Keratinocyte (primary cell): Measurements from ENCODE around the gene ROR2. TPM values are rescaled to one million over a fixed set of nuclear protein-coding genes. Genes with fewer than 3 reads are reported as not detected.

ENCODE experiments used
- DNase-seq: peaks from one replicate; pipeline ENCODE4 v3.0.0-alpha.2; 2011; ENCODE audit warnings: low read depth, missing footprints, low spot score
- FAIRE-seq: peaks from 2 replicates; lab custom pipeline; 2011; peaks lifted over from hg19 to GRCh38; lab: Jason Lieb, UNC
- H2AFZ ChIP-seq: 2 replicates; pipeline ENCODE4 v1.6.0; 2012; ENCODE audit warnings: low read length, control low read depth, inconsistent platforms; ENCODE audit not compliant: control insufficient read depth
- H3K27ac ChIP-seq: 2 replicates; pipeline ENCODE4 v1.5.1; 2011; ENCODE audit warnings: low read length; ENCODE audit not compliant: control insufficient read depth, insufficient read depth
- H3K27me3 ChIP-seq: 3 replicates; pipeline ENCODE4 v1.6.0; 2011; ENCODE audit warnings: low read length; ENCODE audit not compliant: control insufficient read depth, insufficient read depth; ENCODE audit errors: extremely low read depth
- H3K36me3 ChIP-seq, 2 experiments: 2 replicates in 1 of 2; 3 replicates in 1 of 2; pipeline ENCODE4 v1.5.1; 2011; ENCODE audit warnings: low read length in 2 of 2, mild to moderate bottlenecking in 1 of 2; ENCODE audit not compliant: control insufficient read depth in 2 of 2, insufficient read depth in 2 of 2; ENCODE audit errors: extremely low read depth in 1 of 2
- H3K4me1 ChIP-seq: 3 replicates; pipeline ENCODE4 v1.5.1; 2011; ENCODE audit warnings: low read length; ENCODE audit not compliant: control insufficient read depth, insufficient read depth; ENCODE audit errors: extremely low read depth
- H3K4me2 ChIP-seq: 3 replicates; pipeline ENCODE4 v1.6.0; 2011; ENCODE audit warnings: low read depth, low read length; ENCODE audit not compliant: control insufficient read depth, insufficient read depth; ENCODE audit errors: extremely low read depth
- H3K4me3 ChIP-seq, 3 experiments: fragments of 200-600 bp in 1 of 3; sonication (generic) in 1 of 3; 2 replicates in 2 of 3; 3 replicates in 1 of 3; pipeline ENCODE4 v1.5.1; 2011 to 2016; ENCODE audit warnings: low read length in 3 of 3, mild to moderate bottlenecking in 3 of 3, control low read depth in 2 of 3, inconsistent platforms in 1 of 3, low read depth in 1 of 3, mixed read lengths in 1 of 3, mixed run types in 1 of 3, moderate library complexity in 1 of 3; ENCODE audit not compliant: control insufficient read depth in 2 of 3, insufficient read depth in 2 of 3; ENCODE audit errors: extremely low read depth in 1 of 3
- H3K79me2 ChIP-seq: 2 replicates; pipeline ENCODE4 v1.6.0; 2012; ENCODE audit warnings: low read length; ENCODE audit not compliant: control insufficient read depth, insufficient read depth
- H3K9ac ChIP-seq: 3 replicates; pipeline ENCODE4 v1.6.0; 2011; ENCODE audit warnings: low read length; ENCODE audit not compliant: control insufficient read depth, insufficient read depth; ENCODE audit errors: extremely low read depth
- H3K9me1 ChIP-seq: 3 replicates; pipeline ENCODE4 v1.6.0; 2011; ENCODE audit warnings: low read length; ENCODE audit not compliant: control insufficient read depth, insufficient read depth; ENCODE audit errors: extremely low read depth
- H3K9me3 ChIP-seq: 2 replicates; pipeline ENCODE4 v1.5.1; 2012; ENCODE audit warnings: low read depth, low read length; ENCODE audit not compliant: control insufficient read depth
- H4K20me1 ChIP-seq: 3 replicates; pipeline ENCODE4 v1.6.0; 2011; ENCODE audit warnings: low read length; ENCODE audit not compliant: control insufficient read depth, insufficient read depth; ENCODE audit errors: extremely low read depth
- CTCF ChIP-seq, 3 experiments: IDR thresholded peaks in 1 of 3; conservative IDR thresholded peaks in 1 of 3; optimal IDR thresholded peaks in 1 of 3; 2 replicates in 2 of 3; 3 replicates in 1 of 3; pipeline versions ENCODE3 to v1.5.1; 2011; ENCODE audit warnings: low read length in 3 of 3, mild to moderate bottlenecking in 3 of 3, moderate library complexity in 2 of 3, control low read depth in 1 of 3, inconsistent platforms in 1 of 3; ENCODE audit not compliant: insufficient read depth in 2 of 3; ENCODE audit errors: extremely low read depth in 1 of 3
- EZH2 ChIP-seq: IDR thresholded peaks from one replicate; pipeline ENCODE4 v1.6.1; 2012; ENCODE audit warnings: inconsistent platforms, mild to moderate bottlenecking, low read length, moderate library complexity
- dilution Hi-C: fragments of 300-500 bp; cut with MboI; formaldehyde crosslinking; loops from one replicate; pipeline ENCODE4 v1.7.0; 2020; ENCODE audit warnings: low sequenced_read_pairs; ENCODE audit not compliant: extremely low pct_ligation_motif_present
- polyA plus RNA-seq, 5 experiments: library from polyadenylated mRNA; depleted of rRNA in 3 of 5; stranded (reverse) in 3 of 5; stranded (forward) in 1 of 5; unstranded in 1 of 5; fragments of >200 nt; gene quantifications; 1 replicate in 1 of 5; 2 replicates in 3 of 5; 3 replicates in 1 of 5; pipeline versions ENCODE4 v1.2.1 to v1.2.3, GENCODE V29; 2011 to 2012; ENCODE audit warnings: missing spikeins in 2 of 5, low read depth in 1 of 5, low replicate concordance in 1 of 5

Gene ROR2
- polyA plus RNA-seq, 1 donor (not counting 4 experiments of a cell fraction or from before 2014, with no cell fraction given) = 0.22 TPM

DNA sequence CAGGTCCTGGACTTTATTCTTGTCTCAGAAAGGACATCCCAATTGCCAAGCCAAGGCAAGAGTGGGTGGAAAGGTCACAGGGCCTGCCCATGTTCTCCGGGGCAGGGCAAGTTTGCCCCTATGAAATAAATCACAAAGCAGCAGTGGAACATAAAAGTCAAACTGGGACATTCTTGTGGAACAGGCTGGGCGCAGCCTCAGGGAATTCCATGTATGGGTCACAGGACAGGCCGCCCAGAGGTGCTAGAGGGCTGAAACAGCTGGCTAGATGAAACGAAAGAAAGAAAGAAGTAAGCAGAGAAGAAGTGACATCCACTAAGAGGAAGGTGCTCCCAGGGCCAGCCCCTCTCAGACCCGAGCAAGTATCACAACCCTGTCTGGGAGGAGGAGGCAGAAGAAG, 307.3 kb downstream of the ROR2 start:
- H3K27me3 ChIP-seq = peaks cover 6% of the 10 kb centered on the region
- no peaks in the 10 kb centered on the region for H4K20me1 ChIP-seq
- H3K79me2 ChIP-seq = no peaks in the 10 kb centered on the region
- dilution Hi-C loops = no loop called here
- H3K36me3 ChIP-seq = no peaks in the 10 kb centered on the region
- no peaks in the 10 kb centered on the region for H3K9me3 ChIP-seq
- DNase-seq = no peak
- FAIRE-seq = no peak
- no peak overlapping the region for H3K4me3 ChIP-seq
- no peak overlapping the region for H3K9ac ChIP-seq
- no peak overlapping the region for H3K27ac ChIP-seq
- no peak overlapping the region for H3K4me2 ChIP-seq
- TF ChIP-seq CTCF (optimal IDR thresholded peaks at IDR 0.05 in 1 of 3, IDR thresholded peaks at IDR 0.05 in 1 of 3, conservative IDR thresholded peaks at IDR 0.05 in 1 of 3; ENCODE audit: extremely low read depth in 1 of 3, insufficient read depth in 2 of 3, low read length in 3 of 3) (no peak), EZH2 (no peak)
- no peaks in the 10 kb centered on the region for H3K4me1 ChIP-seq
- no peak overlapping the region for H2AFZ ChIP-seq
- no peaks in the 10 kb centered on the region for H3K9me1 ChIP-seq

GRCh38 chr9:91640428-91640827, 309.6 kb downstream of the ROR2 start:
- dilution Hi-C loops = no loop called here
- no peaks in the 10 kb centered on the region for H3K79me2 ChIP-seq
- DNase-seq (no peak), FAIRE-seq (no peak)
- no peak overlapping the region for H3K4me3 ChIP-seq
- H4K20me1 ChIP-seq = no peaks in the 10 kb centered on the region
- H3K4me2 ChIP-seq = no peak overlapping the region
- no peaks in the 10 kb centered on the region for H3K9me1 ChIP-seq
- H3K36me3 ChIP-seq = no peaks in the 10 kb centered on the region
- no peak overlapping the region for H3K9ac ChIP-seq
- H3K9me3 ChIP-seq = no peaks in the 10 kb centered on the region
- no peak for TF ChIP-seq EZH2
- no peak for TF ChIP-seq CTCF (optimal IDR thresholded peaks at IDR 0.05 in 1 of 3, IDR thresholded peaks at IDR 0.05 in 1 of 3, conservative IDR thresholded peaks at IDR 0.05 in 1 of 3; ENCODE audit: extremely low read depth in 1 of 3, insufficient read depth in 2 of 3, low read length in 3 of 3)
- no peak overlapping the region for H3K27ac ChIP-seq
- H2AFZ ChIP-seq = no peak overlapping the region
- H3K4me1 ChIP-seq = no peaks in the 10 kb centered on the region
- H3K27me3 ChIP-seq = no peaks in the 10 kb centered on the region
